ENCODE measurements around the gene SMG6.
A peak's percentile ranks its signal among the peaks of the same experiment; 100 is the strongest.

The SMG6 gene

GRCh38 chr17:2056206-2057174 is 247.1 kb downstream of the SMG6 start:
- no peak for DNase-seq

DNA sequence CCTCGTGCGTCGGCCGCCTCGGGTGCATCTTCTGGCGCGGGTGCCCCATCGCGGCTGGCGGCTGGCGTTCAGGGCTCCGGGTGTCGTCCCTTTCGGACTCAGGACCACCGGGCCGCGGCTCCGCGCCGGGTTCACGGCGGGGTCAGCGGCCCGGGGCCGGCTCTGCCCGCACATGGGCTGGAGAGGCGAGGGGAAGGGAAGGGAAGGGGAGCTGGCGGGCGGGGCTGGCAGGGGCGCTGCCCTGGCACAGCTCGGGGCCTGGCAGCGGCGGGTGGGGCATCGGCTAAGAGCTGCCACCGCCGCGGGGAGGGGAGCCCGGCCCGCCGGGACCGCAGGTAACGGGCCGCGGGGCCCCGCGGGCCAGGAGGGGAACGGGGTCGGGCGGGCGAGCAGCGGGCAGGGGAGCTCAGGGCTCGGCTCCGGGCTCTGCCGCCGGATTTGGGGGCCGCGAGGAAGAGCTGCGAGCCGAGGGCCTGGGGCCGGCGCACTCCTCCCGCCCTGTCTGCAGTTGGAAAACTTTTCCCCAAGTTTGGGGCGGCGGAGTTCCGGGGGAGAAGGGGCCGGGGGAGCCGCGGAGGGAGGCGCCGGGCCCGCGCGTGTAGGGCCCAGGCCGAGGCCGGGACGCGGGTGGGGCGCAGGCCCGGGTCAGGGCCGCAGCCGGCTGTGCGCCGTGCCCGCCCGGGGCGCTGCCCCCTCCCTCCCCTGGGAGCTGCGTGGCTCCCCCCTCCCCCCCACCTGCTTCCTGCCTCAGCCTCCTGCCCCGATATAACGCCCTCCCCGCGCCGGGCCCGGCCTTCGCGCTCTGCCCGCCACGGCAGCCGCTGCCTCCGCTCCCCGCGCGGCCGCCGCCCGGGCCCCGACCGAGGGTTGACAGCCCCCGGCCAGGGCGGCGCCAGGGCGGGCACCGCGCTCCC is 248.0 kb downstream of the SMG6 start:
- no peak for DNase-seq

- DNase-seq: peak; percentile 44
Observed at GRCh38 chr17:2054512-2055291, 248.9 kb downstream of the SMG6 start, which contains the start of gene HIC1. HIC1 (plus strand) TSS chr17:2055103; CDS start chr17:2056691, 1,588 bp downstream.

DNA sequence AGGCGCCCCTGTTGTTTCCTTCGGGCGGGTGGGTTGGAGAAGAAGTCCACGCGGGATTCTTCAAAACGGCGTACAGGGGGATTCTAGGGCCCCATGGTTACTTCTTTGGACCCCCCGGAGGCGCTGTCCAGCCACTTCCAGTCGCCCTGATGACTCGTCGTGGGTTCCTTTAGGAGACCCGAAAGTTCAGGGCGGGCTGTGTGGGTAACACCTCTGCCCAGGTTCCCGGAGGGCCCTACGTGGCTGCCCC is 249.4 kb downstream of the SMG6 start:
- no peak for DNase-seq

GRCh38 chr17:2053380-2054261 is 250.0 kb downstream of the SMG6 start:
- DNase-seq: peak; percentile 19

GRCh38 chr17:2051933-2052559 is 251.5 kb downstream of the SMG6 start:
- no peak for DNase-seq

GRCh38 chr17:2051061-2051932 is 252.3 kb downstream of the SMG6 start:
- no peak for DNase-seq

DNA sequence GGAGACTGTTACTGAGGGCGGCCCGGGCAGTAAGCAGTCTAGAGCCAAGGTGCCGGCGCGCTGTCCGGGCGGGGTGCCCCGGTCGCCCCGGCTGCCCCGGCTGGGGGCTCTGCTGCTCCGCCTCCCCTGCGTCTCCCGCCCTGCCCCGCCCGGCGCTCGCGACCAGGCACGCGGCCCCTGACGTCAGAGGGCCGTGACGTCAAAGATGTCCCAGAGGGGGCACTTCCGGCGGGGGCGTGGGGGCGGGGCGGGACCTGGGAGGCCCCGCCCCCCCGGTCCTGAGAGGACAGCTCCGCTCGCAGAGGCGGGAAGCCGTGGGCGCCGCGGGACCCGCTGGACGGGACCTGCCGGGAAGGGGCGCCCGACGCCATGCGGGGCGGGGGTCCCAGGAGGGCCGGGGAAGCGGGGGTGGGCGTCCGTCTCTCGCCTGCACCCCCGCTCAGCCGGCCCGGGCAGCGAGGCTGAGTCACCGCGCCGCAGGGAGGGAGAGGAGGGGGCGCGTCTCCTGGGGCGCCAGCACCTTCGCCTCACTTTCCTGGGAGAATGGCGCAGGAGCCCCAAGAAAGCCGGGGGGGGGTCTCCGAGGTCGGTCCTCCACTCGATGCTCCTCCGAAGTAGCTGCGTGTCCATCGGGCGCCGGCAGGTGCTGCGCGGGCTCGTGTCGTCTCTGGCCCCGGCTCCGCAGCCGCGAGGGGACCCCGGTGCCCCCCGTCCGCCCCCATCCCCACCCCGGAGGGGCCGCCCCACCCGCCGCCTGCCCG is 253.1 kb downstream of the SMG6 start:
- DNase-seq: peak; percentile 50

GRCh38 chr17:2049333-2050299 is 254.0 kb downstream of the SMG6 start:
- peak; percentile 65 for DNase-seq

DNA sequence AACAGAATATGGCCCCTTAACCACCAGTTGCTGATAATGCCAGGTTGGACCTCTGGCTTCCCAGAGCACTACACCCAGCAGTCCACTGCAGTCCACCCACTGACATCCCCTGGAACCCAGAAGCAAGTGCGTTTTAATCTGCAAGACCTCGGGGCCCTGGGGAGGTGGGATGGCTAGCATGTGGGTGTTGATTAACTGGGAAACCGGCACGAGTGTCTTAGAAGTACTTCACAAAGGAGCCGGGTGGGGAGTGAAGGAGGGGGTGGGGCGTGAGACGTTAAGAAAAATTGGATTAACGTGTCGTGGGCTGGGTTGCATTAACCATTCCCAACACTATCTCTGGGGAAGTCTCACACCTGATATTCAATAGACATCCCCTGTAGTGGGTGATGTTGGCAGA is 254.8 kb downstream of the SMG6 start:
- no peak for DNase-seq

DNA sequence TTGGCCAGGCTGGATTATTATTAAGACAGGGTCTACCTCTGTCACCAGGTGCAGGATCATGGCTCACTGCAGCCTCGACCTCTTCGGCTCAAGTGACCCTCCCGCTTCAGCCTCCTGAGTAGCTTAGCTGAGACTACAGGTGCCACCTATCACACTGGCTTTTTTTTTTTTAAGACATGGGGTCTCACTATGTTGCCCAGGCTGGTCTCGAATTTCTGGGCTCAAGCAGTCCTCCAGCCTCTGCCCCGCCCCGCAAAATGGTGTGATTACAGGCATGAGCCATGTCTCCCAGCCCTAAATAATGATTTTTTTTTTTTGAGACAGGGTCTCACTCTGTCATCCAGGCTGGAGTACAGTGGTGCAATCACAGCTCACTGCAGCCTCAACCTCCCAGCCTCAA is 256.0 kb downstream of the SMG6 start:
- no peak for DNase-seq

GRCh38 chr17:2044263-2044894 is 259.2 kb downstream of the SMG6 start:
- DNase-seq: no peak

- DNase-seq: no peak
Observed at GRCh38 chr17:2043785-2044184, 259.8 kb downstream of the SMG6 start.

DNA sequence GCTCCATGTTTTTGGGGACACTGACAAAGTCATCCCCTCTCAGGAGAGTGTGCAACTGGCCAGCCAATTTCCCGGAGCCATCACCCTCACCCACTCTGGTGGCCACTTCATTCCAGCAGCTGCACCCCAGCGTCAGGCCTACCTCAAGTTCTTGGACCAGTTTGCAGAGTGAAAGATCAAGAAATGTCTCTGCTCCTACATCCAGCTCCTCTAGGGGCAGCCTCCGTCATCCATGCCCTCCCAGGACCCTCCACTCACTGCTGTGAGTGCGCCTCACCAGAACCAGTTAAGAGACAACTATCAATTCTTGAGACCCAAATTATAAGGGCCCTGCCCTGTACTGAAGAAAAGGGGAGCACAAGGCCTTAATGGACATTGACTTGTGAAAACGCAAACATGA is 260.7 kb downstream of the SMG6 start:
- DNase-seq: no peak

DNA sequence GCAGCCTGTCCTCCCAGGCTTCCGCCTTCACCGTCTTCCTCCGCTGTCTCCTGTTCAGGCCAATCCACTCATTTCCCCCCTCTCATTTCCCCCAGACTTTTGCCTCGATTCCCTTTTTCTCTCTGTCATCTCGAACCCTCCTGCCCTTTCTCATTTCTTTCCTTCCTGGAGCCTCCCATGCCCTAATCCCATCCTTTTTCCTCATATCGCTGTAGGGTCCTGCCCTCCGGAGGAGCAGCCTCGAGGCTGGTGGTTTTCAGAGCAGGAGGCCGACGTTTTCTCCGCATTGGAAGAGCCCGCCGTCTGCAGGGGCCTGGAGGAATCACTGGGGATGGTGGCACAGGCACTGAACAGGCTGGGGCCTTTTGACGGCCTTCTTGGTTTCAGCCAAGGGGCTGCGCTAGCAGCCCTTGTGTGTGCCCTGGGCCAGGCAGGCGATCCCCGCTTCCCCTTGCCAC is 261.2 kb downstream of the SMG6 start:
- DNase-seq: peak; percentile 10

GRCh38 chr17:2041561-2042389 is 261.8 kb downstream of the SMG6 start, which contains the start of gene OVCA2:
OVCA2 (plus strand) TSS chr17:2042022; CDS start chr17:2042048, 26 bp downstream.
- peak; percentile 92 for DNase-seq
